GM23338 (cell line): ENCODE data around the gene HMGCS2. TPM values are rescaled to one million over a fixed set of nuclear protein-coding genes. Genes with fewer than 3 reads are reported as not detected.

Experiments used
- ATAC-seq: fragments of 200-7000 bp; cut with Tn5 transposase; 3 replicates; pipeline ENCODE4 v1.9.1; 2020
- DNase-seq: peaks from one replicate; pipeline ENCODE4 v3.0.0-alpha.2; 2015; ENCODE audit warnings: low spot score
- H2AFZ ChIP-seq: fragments of 200-600 bp; sonication (generic); 2 replicates; pipeline ENCODE4 v1.8.0; 2016; ENCODE audit warnings: antibody characterized with exemption, mild to moderate bottlenecking, moderate library complexity
- H3F3A ChIP-seq: fragments of 200-600 bp; sonication (generic); replicated peaks from 2 replicates; pipeline ENCODE4 v1.8.0; 2017; ENCODE audit warnings: antibody characterized with exemption, mixed run types, low read depth
- H3K27ac ChIP-seq: fragments of 200-600 bp; sonication (generic); 2 replicates; pipeline ENCODE4 v1.6.1; 2016; ENCODE audit warnings: low read depth
- H3K27me3 ChIP-seq: fragments of 200-600 bp; sonication (generic); 2 replicates; pipeline ENCODE4 v1.8.0; 2016; ENCODE audit warnings: mild to moderate bottlenecking, mixed run types, moderate library complexity; ENCODE audit not compliant: insufficient read depth
- H3K36me3 ChIP-seq: fragments of 200-600 bp; sonication (generic); 2 replicates; pipeline ENCODE4 v1.8.0; 2016; ENCODE audit warnings: mild to moderate bottlenecking; ENCODE audit not compliant: insufficient read depth
- H3K4me1 ChIP-seq: fragments of 200-600 bp; sonication (generic); 2 replicates; pipeline ENCODE4 v1.8.0; 2016; ENCODE audit warnings: mild to moderate bottlenecking, moderate library complexity; ENCODE audit not compliant: insufficient read depth
- H3K4me2 ChIP-seq: fragments of 200-600 bp; sonication (generic); 2 replicates; pipeline ENCODE4 v1.7.1; 2017; ENCODE audit warnings: mixed run types
- H3K4me3 ChIP-seq: fragments of 200-600 bp; sonication (generic); 2 replicates; pipeline ENCODE4 v1.6.1; 2016; ENCODE audit warnings: mixed run types
- H3K79me2 ChIP-seq: fragments of 200-600 bp; sonication (generic); replicated peaks from 2 replicates; pipeline ENCODE4 v1.8.0; 2017; ENCODE audit warnings: mild to moderate bottlenecking; ENCODE audit not compliant: insufficient read depth
- H3K9me2 ChIP-seq: fragments of 200-600 bp; sonication (generic); 2 replicates; pipeline ENCODE4 v1.8.0; 2017; ENCODE audit not compliant: insufficient read depth
- H4K20me1 ChIP-seq: fragments of 200-600 bp; sonication (generic); replicated peaks from 2 replicates; pipeline ENCODE4 v1.8.0; 2017; ENCODE audit warnings: mild to moderate bottlenecking; ENCODE audit not compliant: insufficient read depth
- H3K27ac Mint-ChIP-seq: 2 replicates; pipeline ENCODE4 v1.8.0; 2020; ENCODE audit warnings: inconsistent platforms, mild to moderate bottlenecking, moderate library complexity, mixed read lengths
- H3K27me3 Mint-ChIP-seq: 3 replicates; pipeline ENCODE4 v1.8.0; 2022; ENCODE audit warnings: low read depth, mild to moderate bottlenecking, moderate library complexity, mixed read lengths, inconsistent platforms; ENCODE audit not compliant: insufficient read depth, poor library complexity
- H3K36me3 Mint-ChIP-seq: 3 replicates; pipeline ENCODE4 v1.8.0; 2021; ENCODE audit warnings: low read depth, mild to moderate bottlenecking, inconsistent platforms, moderate library complexity, mixed read lengths
- H3K4me1 Mint-ChIP-seq: 3 replicates; pipeline ENCODE4 v1.8.0; 2020; ENCODE audit warnings: mild to moderate bottlenecking, inconsistent platforms, mixed read lengths
- H3K4me3 Mint-ChIP-seq: 3 replicates; pipeline ENCODE4 v1.8.0; 2021; ENCODE audit warnings: moderate library complexity, mild to moderate bottlenecking, inconsistent platforms, mixed read lengths
- H3K9me3 Mint-ChIP-seq: 3 replicates; pipeline ENCODE4 v1.8.0; 2020; ENCODE audit warnings: moderate library complexity, mild to moderate bottlenecking, inconsistent platforms, mixed read lengths
- CREB1 ChIP-seq: fragments of 250-450 bp; sonication (Bioruptor Pico); IDR thresholded peaks from 2 replicates; pipeline ENCODE4 v1.5.0; 2020; ENCODE audit warnings: low read depth, mild to moderate bottlenecking, moderate library complexity
- CTCF ChIP-seq, 2 experiments: fragments of 200-600 bp in 1 of 2; sonication (generic) in 1 of 2; conservative IDR thresholded peaks; 2 replicates each; pipeline versions ENCODE4 v1.5.1 to v1.6.1; 2016 to 2017; ENCODE audit warnings: antibody characterized with exemption in 2 of 2, low read depth in 2 of 2, mild to moderate bottlenecking in 2 of 2, moderate library complexity in 1 of 2
- ETS1 ChIP-seq: IDR thresholded peaks from 2 replicates; pipeline ENCODE4 v1.6.1; 2016; ENCODE audit warnings: antibody characterized with exemption
- EZH2 ChIP-seq: fragments of 200-600 bp; sonication (generic); IDR thresholded peaks from one replicate; pipeline ENCODE4 v1.8.0; 2017; ENCODE audit warnings: antibody characterized with exemption, mild to moderate bottlenecking, low read depth; ENCODE audit not compliant: unreplicated experiment
- EZH2phosphoT487 ChIP-seq: fragments of 200-600 bp; sonication (generic); IDR thresholded peaks from one replicate; pipeline ENCODE4 v1.8.1; 2018; ENCODE audit warnings: antibody characterized with exemption; ENCODE audit not compliant: unreplicated experiment
- JUNB ChIP-seq: IDR thresholded peaks from one replicate; pipeline ENCODE4 v1.6.1; 2016; ENCODE audit warnings: antibody characterized with exemption; ENCODE audit not compliant: unreplicated experiment
- NANOG ChIP-seq: IDR thresholded peaks from 2 replicates; pipeline ENCODE4 v1.6.1; 2016; ENCODE audit warnings: antibody characterized with exemption, borderline replicate concordance
- POLR2AphosphoS5 ChIP-seq: IDR thresholded peaks from 2 replicates; pipeline ENCODE4 v1.6.1; 2016; ENCODE audit warnings: antibody characterized with exemption, low read depth
- REST ChIP-seq: IDR thresholded peaks from one replicate; pipeline ENCODE4 v1.6.1; 2018; ENCODE audit warnings: antibody characterized with exemption; ENCODE audit not compliant: unreplicated experiment
- STAT1 ChIP-seq: IDR thresholded peaks from one replicate; pipeline ENCODE4 v1.6.1; 2016; ENCODE audit warnings: antibody characterized with exemption; ENCODE audit not compliant: unreplicated experiment
- ZNF114 ChIP-seq: fragments of 250-450 bp; sonication (Bioruptor Pico); IDR thresholded peaks from 2 replicates; pipeline ENCODE4 v1.5.0; 2020; ENCODE audit warnings: mild to moderate bottlenecking, moderate library complexity
- ZNF331 ChIP-seq: fragments of 250-450 bp; sonication (Bioruptor Pico); IDR thresholded peaks from 2 replicates; pipeline ENCODE4 v1.5.0; 2020; ENCODE audit warnings: low read depth, mild to moderate bottlenecking, moderate library complexity
- ZNF462 ChIP-seq: fragments of 250-450 bp; sonication (Bioruptor Pico); IDR thresholded peaks from 2 replicates; pipeline ENCODE4 v1.5.0; 2020; ENCODE audit warnings: mild to moderate bottlenecking, moderate library complexity
- polyA plus RNA-seq: library from polyadenylated mRNA; unstranded; fragments of >200 nt; fragmentation: Nextera tagmentation; extraction: Ambion mirVana; gene quantifications from 2 replicates; pipeline ENCODE4 v1.2.1, GENCODE V29; 2016
- total RNA-seq: library from RNA; depleted of rRNA; stranded (reverse); fragments of >200 nt; shearing (Covaris generic); gene quantifications from 2 replicates; pipeline ENCODE4 v1.2.3, GENCODE V29; 2014

The HMGCS2 gene
- total and polyA plus RNA-seq, 2 experiments from 2014 or later: not detected

GRCh38 chr1:119805247-119805646 lies 36.5 kb upstream of the HMGCS2 start:
- Histone ChIP-seq H4K20me1 (no peaks in the 10 kb centered on the region), H3K27ac (no peak overlapping the region), H3K27me3 (no peaks in the 10 kb centered on the region), H3F3A (no peaks in the 10 kb centered on the region), H2AFZ (no peak overlapping the region), H3K4me1 (no peaks in the 10 kb centered on the region), H3K79me2 (no peaks in the 10 kb centered on the region), H3K4me3 (no peak overlapping the region), H3K36me3 (no peaks in the 10 kb centered on the region), H3K4me2 (no peak overlapping the region), H3K9me2 (no peaks in the 10 kb centered on the region)
- Mint-ChIP-seq H3K9me3 (no peaks in the 10 kb centered on the region), H3K27ac (no peak overlapping the region), H3K36me3 (no peaks in the 10 kb centered on the region), H3K4me1 (no peaks in the 10 kb centered on the region), H3K27me3 (no peaks in the 10 kb centered on the region), H3K4me3 (no peak overlapping the region)
- ATAC-seq (no peak), DNase-seq (no peak)
- TF ChIP-seq ZNF462 (CRISPR knock-in tag): no peak
- no peak for TF ChIP-seq JUNB
- no peak for TF ChIP-seq EZH2
- no peak for TF ChIP-seq NANOG
- TF ChIP-seq ZNF114 (CRISPR knock-in tag): no peak
- no peak for TF ChIP-seq STAT1
- TF ChIP-seq POLR2AphosphoS5: no peak
- TF ChIP-seq EZH2phosphoT487: no peak
- no peak for TF ChIP-seq ZNF331 (CRISPR knock-in tag)
- TF ChIP-seq CTCF (conservative IDR thresholded peaks at IDR 0.05; ENCODE audit: low read depth in 2 of 2): no peak
- TF ChIP-seq CREB1 (CRISPR knock-in tag): no peak
- no peak for TF ChIP-seq ETS1
- TF ChIP-seq REST: no peak
